ENCODE results near the gene EXD3. TPM values are rescaled to one million over a fixed set of nuclear protein-coding genes. Genes with fewer than 3 reads are reported as not detected.
A peak's percentile ranks its signal among the peaks of the same experiment; 100 is the strongest.

The EXD3 gene
- total and polyA plus RNA-seq, 2 of the 13 experiments (the other 11 are each of a cell fraction or from before 2014, with no cell fraction given) = 2.7 to 4.8 TPM

DNA sequence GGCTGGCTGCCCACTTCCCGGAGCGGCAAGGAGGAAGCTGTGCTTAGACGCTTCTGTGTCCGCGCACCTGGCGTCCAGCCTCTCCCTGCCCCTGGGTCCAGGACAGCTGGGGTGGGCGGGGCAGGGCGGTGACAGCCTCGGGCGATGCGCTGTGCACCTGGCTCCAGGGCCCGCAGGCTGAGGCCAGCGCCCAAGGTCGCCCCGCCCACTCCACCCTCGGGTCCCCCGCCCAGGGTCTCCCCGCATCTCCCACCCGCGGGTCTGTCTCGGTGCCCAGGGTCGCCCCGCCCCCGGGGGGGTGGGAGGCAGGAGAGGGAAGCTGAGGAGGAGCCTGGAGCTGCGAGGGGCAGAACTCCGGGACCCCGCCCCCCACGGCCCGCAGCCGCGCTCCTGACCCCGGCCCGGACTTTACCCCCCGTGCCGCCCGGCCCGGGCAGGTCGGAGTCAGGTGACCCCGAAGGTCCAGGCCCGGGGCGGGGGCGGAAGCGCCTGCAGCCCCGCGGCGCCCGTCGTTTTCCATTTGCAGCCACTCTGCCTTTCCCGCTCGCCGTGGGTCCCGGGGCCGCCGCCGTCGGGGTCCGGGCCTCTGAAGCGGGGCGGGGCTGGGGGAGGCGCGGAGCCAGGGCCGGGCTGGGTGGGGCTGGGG is 18.4 kb upstream of the EXD3 start, which contains the start of gene ENTPD8 (continued):
- TF ChIP-seq ARHGAP35 (CRISPR knock-in tag; IDR thresholded peaks at IDR 0.05; ENCODE audit: borderline replicate concordance) = no peak; the same call in 1 of the 2 replicates
- TF ChIP-seq SOX13 (IDR thresholded peaks at IDR 0.05) = no peak
- TF ChIP-seq SOX13 (CRISPR knock-in tag; conservative IDR thresholded peaks at IDR 0.05 in 1 of 2, IDR thresholded peaks at IDR 0.05 in 1 of 2) = peak in 1 of 2 experiments; percentile 27; a peak in 1 of 4 replicates
- peak; percentile 76 for TF ChIP-seq TFE3 (CRISPR knock-in tag; IDR thresholded peaks at IDR 0.05)
- TF ChIP-seq TARDBP (CRISPR knock-in tag; IDR thresholded peaks at IDR 0.05) = peak; percentile 52; the same call in 1 of the 2 replicates
- TF ChIP-seq MTF2 (CRISPR knock-in tag; IDR thresholded peaks at IDR 0.05; ENCODE audit: borderline replicate concordance) = no peak
- TF ChIP-seq, protein P1, sequence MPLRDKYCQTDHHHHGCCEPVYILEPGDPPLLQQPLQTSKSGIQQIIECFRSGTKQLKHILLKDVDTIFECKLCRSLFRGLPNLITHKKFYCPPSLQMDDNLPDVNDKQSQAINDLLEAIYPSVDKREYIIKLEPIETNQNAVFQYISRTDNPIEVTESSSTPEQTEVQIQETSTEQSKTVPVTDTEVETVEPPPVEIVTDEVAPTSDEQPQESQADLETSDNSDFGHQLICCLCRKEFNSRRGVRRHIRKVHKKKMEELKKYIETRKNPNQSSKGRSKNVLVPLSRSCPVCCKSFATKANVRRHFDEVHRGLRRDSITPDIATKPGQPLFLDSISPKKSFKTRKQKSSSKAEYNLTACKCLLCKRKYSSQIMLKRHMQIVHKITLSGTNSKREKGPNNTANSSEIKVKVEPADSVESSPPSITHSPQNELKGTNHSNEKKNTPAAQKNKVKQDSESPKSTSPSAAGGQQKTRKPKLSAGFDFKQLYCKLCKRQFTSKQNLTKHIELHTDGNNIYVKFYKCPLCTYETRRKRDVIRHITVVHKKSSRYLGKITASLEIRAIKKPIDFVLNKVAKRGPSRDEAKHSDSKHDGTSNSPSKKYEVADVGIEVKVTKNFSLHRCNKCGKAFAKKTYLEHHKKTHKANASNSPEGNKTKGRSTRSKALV (CRISPR knock-in tag; IDR thresholded peaks at IDR 0.05) = 0 out of 2 replicates have a peak, but pooled peaks have one; percentile 43
- no peak for TF ChIP-seq ZNF629 (CRISPR knock-in tag; conservative IDR thresholded peaks at IDR 0.05)
- TF ChIP-seq ZNF225 (CRISPR knock-in tag; IDR thresholded peaks at IDR 0.05) = no peak
- TF ChIP-seq AKNA (CRISPR knock-in tag; IDR thresholded peaks at IDR 0.05; ENCODE audit: borderline replicate concordance) = no peak
- TF ChIP-seq ASH2L (IDR thresholded peaks at IDR 0.05; ENCODE audit: insufficient read length, low read depth, low read length) = peak; percentile 37
- TF ChIP-seq, protein P2, sequence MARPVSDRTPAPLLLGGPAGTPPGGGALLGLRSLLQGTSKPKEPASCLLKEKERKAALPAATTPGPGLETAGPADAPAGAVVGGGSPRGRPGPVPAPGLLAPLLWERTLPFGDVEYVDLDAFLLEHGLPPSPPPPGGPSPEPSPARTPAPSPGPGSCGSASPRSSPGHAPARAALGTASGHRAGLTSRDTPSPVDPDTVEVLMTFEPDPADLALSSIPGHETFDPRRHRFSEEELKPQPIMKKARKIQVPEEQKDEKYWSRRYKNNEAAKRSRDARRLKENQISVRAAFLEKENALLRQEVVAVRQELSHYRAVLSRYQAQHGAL (CRISPR knock-in tag; IDR thresholded peaks at IDR 0.05; ENCODE audit: not compliant biosample characterization) = no peak
- TF ChIP-seq MXI1 (IDR thresholded peaks at IDR 0.05; ENCODE audit: borderline replicate concordance, low read depth, low read length) = no peak; the same call in 2 of the 3 replicates
- TF ChIP-seq HOXD1 (CRISPR knock-in tag; IDR thresholded peaks at IDR 0.05) = peak; percentile 49; the same call in 1 of the 2 replicates
- TF ChIP-seq ZNF333 (CRISPR knock-in tag; IDR thresholded peaks at IDR 0.05; ENCODE audit: borderline replicate concordance) = no peak
- TF ChIP-seq MAF1 (CRISPR knock-in tag; IDR thresholded peaks at IDR 0.05; ENCODE audit: borderline replicate concordance) = 0 out of 2 replicates have a peak, but pooled peaks have one; percentile 32
- no peak for TF ChIP-seq ZNF451 (CRISPR knock-in tag; IDR thresholded peaks at IDR 0.05)
- no peak for TF ChIP-seq POLR2AphosphoS5 (IDR thresholded peaks at IDR 0.05; ENCODE audit: low read depth, low read length)
